Kidney tubule cell (primary cell): Measurements from ENCODE around the gene TMEM220.

Source experiments
- DNase-seq: peaks from one replicate; pipeline ENCODE4 v3.0.0-alpha.2; 2018; ENCODE audit warnings: low spot score

The TMEM220 gene

DNA sequence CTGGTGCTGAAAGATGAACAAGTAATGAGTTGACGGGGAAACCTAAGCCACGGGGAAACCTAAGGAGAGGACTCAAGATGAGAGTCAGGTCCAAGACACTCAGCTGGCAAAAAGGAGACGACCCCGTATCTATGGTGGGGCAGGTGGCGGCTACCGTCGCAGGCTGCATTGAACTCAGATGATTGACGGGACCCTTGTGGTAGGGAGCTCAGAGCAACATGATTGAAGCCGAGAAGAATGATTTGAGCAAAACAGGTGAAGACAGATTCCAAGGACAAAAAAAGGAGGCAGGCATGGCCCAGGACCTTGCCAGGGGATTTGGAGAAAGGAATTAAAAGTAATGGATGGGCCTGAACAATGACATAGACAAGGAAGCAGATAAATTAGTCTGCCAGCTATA is 65.3 kb downstream of the TMEM220 start:
- DNase-seq, result no peak
